K562 (cell line): ENCODE measurements around the gene UCKL1. TPM values are rescaled to one million over a fixed set of nuclear protein-coding genes. Genes with fewer than 3 reads are reported as not detected.
A peak's percentile ranks its signal among the peaks of the same experiment; 100 is the strongest.

Source experiments
- ETV5 ChIP-seq: sonication (generic); formaldehyde crosslinking; IDR thresholded peaks from 2 replicates; pipeline ENCODE4 v1.4.0; 2020; ENCODE audit warnings: low read depth, mild to moderate bottlenecking, missing genetic modification reagents
- HMG20A ChIP-seq: fragments of 450-650 bp; formaldehyde crosslinking; conservative IDR thresholded peaks from 2 replicates; pipeline ENCODE4 v1.4.0; 2020; ENCODE audit warnings: mild to moderate bottlenecking, mixed read lengths
- KDM4B ChIP-seq, 2 experiments: fragments of 450-650 bp in 1 of 2; sonication (generic) in 1 of 2; IDR thresholded peaks; 2 replicates each; pipeline ENCODE4 v1.6.1; 2016 to 2017; ENCODE audit warnings: borderline replicate concordance in 2 of 2, antibody characterized with exemption in 1 of 2, low read depth in 1 of 2, mild to moderate bottlenecking in 1 of 2
- MCM7 ChIP-seq, 2 experiments: fragments of 450-650 bp; IDR thresholded peaks; 2 replicates each; pipeline ENCODE4 v1.6.1; 2016 to 2018
- RFX7 ChIP-seq: fragments of 250-450 bp; sonication (Bioruptor Pico); IDR thresholded peaks from 2 replicates; pipeline ENCODE4 v1.5.1; 2021; ENCODE audit warnings: mild to moderate bottlenecking
- ZNF175 ChIP-seq: fragments of 200-800 bp; sonication (Bioruptor generic); IDR thresholded peaks from 2 replicates; pipeline ENCODE4 v1.6.1; 2016; ENCODE audit warnings: low read depth, mild to moderate bottlenecking, missing genetic modification characterization, missing compliant biosample characterization
- ZNF3 ChIP-seq: fragments of 250-450 bp; sonication (Bioruptor Pico); IDR thresholded peaks from 2 replicates; pipeline ENCODE4 v1.5.0; 2021; ENCODE audit warnings: mild to moderate bottlenecking, moderate library complexity
- polyA plus RNA-seq, 8 experiments: library from polyadenylated mRNA; depleted of rRNA in 4 of 8; stranded (reverse) in 5 of 8; unstranded in 3 of 8; fragments of >200 nt; fragmentation: Nextera tagmentation in 2 of 8; fragmentation: Illumina TruSeq in 1 of 8; extraction: Ambion mirVana in 2 of 8; extraction: Trizol in 1 of 8; gene quantifications; 2 replicates each; pipeline versions ENCODE4 v1.2.1 to v1.2.3, GENCODE V29; 2011 to 2014; ENCODE audit warnings: inconsistent platforms in 1 of 8, missing spikeins in 1 of 8
- total RNA-seq, 7 experiments: library from RNA; depleted of rRNA in 6 of 7; stranded (reverse); fragments of >200 nt in 6 of 7; fragmentation: Illumina TruSeq in 2 of 7; extraction: Trizol in 2 of 7; gene quantifications; 2 replicates each; pipeline versions ENCODE4 v1.2.1 to v1.2.3, GENCODE V29; 2011 to 2021; ENCODE audit warnings: low replicate concordance in 1 of 7
- TF ChIP-seq, protein P1 (sequence below): IDR thresholded peaks from 2 replicates; pipeline ENCODE4 v1.6.1; 2011; ENCODE audit not compliant: insufficient read length; ENCODE audit errors: extremely low read depth
- TF ChIP-seq, protein P2 (sequence below), 2 experiments: fragments of 450-650 bp; IDR thresholded peaks; 2 replicates each; pipeline ENCODE4 v1.6.1; 2016; ENCODE audit warnings: mild to moderate bottlenecking in 2 of 2, borderline replicate concordance in 1 of 2, low read depth in 1 of 2, moderate library complexity in 1 of 2
- TF ChIP-seq, protein P3 (sequence below), 3 experiments: fragments of 200-800 bp in 1 of 3; sonication (Bioruptor generic) in 1 of 3; sonication (generic) in 1 of 3; formaldehyde crosslinking in 1 of 3; IDR thresholded peaks; 2 replicates each; pipeline versions ENCODE4 v1.6.1 to v1.8.0; 2016 to 2022; ENCODE audit warnings: mild to moderate bottlenecking in 2 of 3, missing compliant biosample characterization in 2 of 3, missing genetic modification characterization in 2 of 3, missing genetic modification reagents in 1 of 3
- TF ChIP-seq, protein P4 (sequence below), 2 experiments: IDR thresholded peaks; 2 replicates each; pipeline ENCODE4 v1.6.1; 2012; ENCODE audit warnings: improper control_type of control experiment in 2 of 2, low read depth in 2 of 2, low read length in 2 of 2, borderline replicate concordance in 1 of 2

UCKL1 gene
- total and polyA plus RNA-seq, 9 of the 15 experiments (the other 6 are each of a cell fraction or from before 2014, with no cell fraction given) = 3.1 to 52.8 (median 24.2) TPM

DNA sequence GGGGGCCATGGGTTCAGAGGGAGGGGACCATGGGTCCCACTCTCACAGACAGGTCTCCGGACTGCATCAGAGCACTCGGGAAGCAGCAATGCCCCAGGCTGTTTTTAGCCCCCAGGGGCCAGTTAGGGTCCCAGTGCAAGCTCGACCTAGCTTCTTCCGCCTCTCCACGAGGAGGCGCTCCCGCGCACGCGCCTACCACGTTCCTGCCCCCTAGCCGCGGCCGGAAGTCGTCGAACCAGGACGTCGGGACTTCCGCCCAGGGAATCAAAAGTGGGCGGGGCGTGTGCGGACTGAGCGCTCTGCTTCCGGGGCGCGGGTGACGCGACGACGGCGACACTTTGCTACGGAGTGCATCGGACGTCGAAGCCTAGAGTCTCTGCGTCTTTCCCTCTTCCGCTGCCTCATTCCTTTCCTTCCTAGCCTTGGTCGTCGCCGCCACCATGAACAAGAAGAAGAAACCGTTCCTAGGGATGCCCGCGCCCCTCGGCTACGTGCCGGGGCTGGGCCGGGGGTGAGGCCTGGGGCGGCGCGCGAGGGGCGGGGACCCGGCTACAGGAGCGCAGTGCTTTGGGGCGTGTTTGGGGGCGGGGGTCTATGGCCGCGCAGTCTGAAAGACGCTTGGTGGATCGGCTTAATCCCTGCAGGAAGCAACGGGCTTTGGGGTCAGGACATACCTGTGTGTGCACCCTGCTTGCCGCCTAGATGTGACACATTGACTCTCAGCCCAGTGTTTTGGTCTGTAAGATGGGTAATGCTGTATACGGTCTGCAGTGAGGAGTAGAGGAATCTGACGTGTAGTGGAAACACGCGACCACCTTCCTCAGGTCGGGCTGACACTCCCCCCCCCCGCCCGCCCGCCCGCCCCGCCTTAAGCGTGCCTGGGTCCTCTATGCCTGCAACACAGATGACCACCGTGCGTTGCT is 24.9 kb upstream of the UCKL1 start, which contains the start of gene PRPF6 (continued):
- TF ChIP-seq RFX7 (CRISPR knock-in tag) (no peak), HMG20A (CRISPR knock-in tag) (no peak), MCM7 (IDR thresholded peaks at IDR 0.05) (no peak), ZNF3 (CRISPR knock-in tag) (no peak), KDM4B (IDR thresholded peaks at IDR 0.05; ENCODE audit: borderline replicate concordance in 2 of 2, low read depth in 1 of 2) (peak in 1 of 2 experiments; percentile 90; a peak in 2 of 4 replicates), ETV5 (CRISPR knock-in tag) (peak; percentile 91), ZNF175 (no peak)
- TF ChIP-seq, protein P1, sequence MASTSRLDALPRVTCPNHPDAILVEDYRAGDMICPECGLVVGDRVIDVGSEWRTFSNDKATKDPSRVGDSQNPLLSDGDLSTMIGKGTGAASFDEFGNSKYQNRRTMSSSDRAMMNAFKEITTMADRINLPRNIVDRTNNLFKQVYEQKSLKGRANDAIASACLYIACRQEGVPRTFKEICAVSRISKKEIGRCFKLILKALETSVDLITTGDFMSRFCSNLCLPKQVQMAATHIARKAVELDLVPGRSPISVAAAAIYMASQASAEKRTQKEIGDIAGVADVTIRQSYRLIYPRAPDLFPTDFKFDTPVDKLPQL = no peak
- TF ChIP-seq, protein P2, sequence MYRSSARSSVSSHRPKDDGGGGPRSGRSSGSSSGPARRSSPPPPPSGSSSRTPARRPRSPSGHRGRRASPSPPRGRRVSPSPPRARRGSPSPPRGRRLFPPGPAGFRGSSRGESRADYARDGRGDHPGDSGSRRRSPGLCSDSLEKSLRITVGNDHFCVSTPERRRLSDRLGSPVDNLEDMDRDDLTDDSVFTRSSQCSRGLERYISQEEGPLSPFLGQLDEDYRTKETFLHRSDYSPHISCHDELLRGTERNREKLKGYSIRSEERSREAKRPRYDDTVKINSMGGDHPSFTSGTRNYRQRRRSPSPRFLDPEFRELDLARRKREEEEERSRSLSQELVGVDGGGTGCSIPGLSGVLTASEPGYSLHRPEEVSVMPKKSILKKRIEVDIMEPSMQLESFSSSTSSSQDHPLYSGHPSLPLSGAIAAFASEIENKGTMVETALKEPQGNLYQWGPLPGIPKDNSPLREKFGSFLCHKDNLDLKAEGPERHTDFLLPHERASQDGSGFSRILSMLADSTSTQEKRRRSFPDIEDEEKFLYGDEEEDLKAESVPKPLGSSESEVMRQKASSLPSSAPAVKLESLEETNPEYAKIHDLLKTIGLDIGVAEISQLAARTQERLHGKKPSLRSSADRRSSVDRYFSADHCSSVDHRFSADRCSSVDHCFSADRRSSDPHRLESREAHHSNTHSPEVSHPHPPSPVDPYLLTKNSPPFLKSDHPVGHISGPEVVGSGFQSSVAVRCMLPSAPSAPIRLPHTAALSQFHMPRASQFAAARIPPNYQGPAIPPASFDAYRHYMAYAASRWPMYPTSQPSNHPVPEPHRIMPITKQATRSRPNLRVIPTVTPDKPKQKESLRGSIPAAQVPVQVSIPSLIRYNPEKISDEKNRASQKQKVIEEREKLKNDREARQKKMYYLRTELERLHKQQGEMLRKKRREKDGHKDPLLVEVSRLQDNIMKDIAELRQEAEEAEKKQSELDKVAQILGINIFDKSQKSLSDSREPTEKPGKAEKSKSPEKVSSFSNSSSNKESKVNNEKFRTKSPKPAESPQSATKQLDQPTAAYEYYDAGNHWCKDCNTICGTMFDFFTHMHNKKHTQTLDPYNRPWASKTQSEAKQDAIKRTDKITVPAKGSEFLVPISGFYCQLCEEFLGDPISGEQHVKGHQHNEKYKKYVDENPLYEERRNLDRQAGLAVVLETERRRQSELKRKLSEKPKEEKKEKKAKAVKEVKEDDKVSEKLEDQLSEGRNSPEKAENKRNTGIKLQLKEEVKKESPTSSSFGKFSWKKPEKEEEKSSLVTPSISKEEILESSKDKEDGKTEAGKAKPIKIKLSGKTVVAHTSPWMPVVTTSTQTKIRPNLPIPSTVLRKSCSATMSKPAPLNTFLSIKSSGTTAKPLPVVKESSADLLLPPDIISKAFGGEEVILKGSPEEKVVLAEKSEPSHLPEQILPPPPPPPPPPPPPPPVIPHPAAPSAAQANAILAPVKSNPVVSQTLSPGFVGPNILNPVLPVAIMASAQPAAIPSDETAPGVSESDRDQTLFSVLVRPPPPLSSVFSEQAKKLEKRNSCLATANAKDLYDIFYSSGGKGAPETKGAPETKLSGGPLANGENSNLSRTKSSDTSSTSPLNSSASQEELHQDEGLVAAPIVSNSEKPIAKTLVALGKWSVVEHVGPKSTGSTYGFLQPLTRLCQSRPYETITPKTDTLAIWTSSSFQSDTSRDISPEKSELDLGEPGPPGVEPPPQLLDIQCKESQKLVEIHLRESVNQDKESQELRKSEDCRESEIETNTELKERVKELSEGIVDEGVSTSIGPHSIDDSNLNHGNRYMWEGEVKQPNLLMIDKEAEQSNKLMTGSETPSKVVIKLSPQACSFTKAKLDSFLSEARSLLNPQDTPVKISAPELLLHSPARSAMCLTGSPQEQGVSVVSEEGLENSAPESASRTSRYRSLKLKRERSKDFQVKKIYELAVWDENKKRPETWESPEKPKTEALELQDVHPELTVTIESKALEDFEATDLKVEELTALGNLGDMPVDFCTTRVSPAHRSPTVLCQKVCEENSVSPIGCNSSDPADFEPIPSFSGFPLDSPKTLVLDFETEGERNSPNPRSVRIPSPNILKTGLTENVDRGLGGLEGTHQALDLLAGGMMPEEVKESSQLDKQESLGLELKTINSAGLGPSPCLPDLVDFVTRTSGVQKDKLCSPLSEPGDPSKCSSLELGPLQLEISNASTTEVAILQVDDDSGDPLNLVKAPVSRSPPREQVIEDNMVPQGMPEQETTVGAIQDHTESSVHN (IDR thresholded peaks at IDR 0.05; ENCODE audit: borderline replicate concordance in 1 of 2, low read depth in 1 of 2) = no peak
- TF ChIP-seq, protein P3, sequence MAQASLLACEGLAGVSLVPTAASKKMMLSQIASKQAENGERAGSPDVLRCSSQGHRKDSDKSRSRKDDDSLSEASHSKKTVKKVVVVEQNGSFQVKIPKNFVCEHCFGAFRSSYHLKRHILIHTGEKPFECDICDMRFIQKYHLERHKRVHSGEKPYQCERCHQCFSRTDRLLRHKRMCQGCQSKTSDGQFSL (CRISPR knock-in tag; IDR thresholded peaks at IDR 0.05) = no peak
- TF ChIP-seq, protein P3 (tag; IDR thresholded peaks at IDR 0.05) = no peak
- TF ChIP-seq, protein P4, sequence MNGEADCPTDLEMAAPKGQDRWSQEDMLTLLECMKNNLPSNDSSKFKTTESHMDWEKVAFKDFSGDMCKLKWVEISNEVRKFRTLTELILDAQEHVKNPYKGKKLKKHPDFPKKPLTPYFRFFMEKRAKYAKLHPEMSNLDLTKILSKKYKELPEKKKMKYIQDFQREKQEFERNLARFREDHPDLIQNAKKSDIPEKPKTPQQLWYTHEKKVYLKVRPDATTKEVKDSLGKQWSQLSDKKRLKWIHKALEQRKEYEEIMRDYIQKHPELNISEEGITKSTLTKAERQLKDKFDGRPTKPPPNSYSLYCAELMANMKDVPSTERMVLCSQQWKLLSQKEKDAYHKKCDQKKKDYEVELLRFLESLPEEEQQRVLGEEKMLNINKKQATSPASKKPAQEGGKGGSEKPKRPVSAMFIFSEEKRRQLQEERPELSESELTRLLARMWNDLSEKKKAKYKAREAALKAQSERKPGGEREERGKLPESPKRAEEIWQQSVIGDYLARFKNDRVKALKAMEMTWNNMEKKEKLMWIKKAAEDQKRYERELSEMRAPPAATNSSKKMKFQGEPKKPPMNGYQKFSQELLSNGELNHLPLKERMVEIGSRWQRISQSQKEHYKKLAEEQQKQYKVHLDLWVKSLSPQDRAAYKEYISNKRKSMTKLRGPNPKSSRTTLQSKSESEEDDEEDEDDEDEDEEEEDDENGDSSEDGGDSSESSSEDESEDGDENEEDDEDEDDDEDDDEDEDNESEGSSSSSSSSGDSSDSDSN (IDR thresholded peaks at IDR 0.05; ENCODE audit: borderline replicate concordance in 1 of 2, low read depth in 2 of 2, low read length in 2 of 2) = no peak
